K562 (cell line): Measurements from ENCODE around the gene YES1. TPM values are rescaled to one million over a fixed set of nuclear protein-coding genes. Genes with fewer than 3 reads are reported as not detected.
A peak's percentile ranks its signal among the peaks of the same experiment; 100 is the strongest.

Experiments
- ATAC-seq: fragments of 200-7000 bp; cut with Tn5 transposase; 3 replicates; pipeline ENCODE4 v1.9.1; 2020; ENCODE audit warnings: moderate library complexity
- BruUV-seq: library from RNA; stranded (reverse); fragments of 400-500 nt; replicated peaks from 2 replicates; lab custom pipeline; 2021; lab: Mats Ljungman, UMichigan
- CTCF ChIA-PET: fragments of 300-600 bp; formaldehyde crosslinking; extraction: SDS; loops from one replicate; lab custom pipeline; 2021; ENCODE audit warnings: low intra/inter-chr PET ratio; lab: Yijun Ruan, JAX
- POLR2A ChIA-PET: fragments of 300-600, 350-650 bp; sonication (Branson Sonifier 250); formaldehyde crosslinking; extraction: SDS; loops from one replicate; lab custom pipeline; 2021; ENCODE audit warnings: antibody characterized with exemption, inconsistent platforms; lab: Yijun Ruan, JAX
- DNase-seq, 4 experiments: peaks; one replicate each; pipeline versions ENCODE4 v3.0.0 to v3.0.0-alpha.2; 2011 to 2018; ENCODE audit warnings: low spot score in 3 of 4, mixed read lengths in 3 of 4; ENCODE audit errors: extremely low read depth in 1 of 4
- FAIRE-seq: peaks from 2 replicates; lab custom pipeline; 2011; peaks lifted over from hg19 to GRCh38; lab: Jason Lieb, UNC
- H2AFZ ChIP-seq: 2 replicates; pipeline ENCODE4 v1.6.0; 2011; ENCODE audit warnings: low read depth, low read length, control low read depth, inconsistent platforms
- H3K27ac ChIP-seq: fragments of 200-600 bp; 3 replicates; pipeline ENCODE4 v1.8.0; 2011; ENCODE audit warnings: low read depth, mild to moderate bottlenecking, control low read depth, inconsistent platforms, low read length, moderate library complexity, mixed read lengths; ENCODE audit errors: extremely low read depth
- H3K27me3 ChIP-seq, 2 experiments: fragments of 300-600 bp in 1 of 2; 2 replicates in 1 of 2; 3 replicates in 1 of 2; pipeline versions ENCODE4 v1.6.0 to v1.8.0; 2011; ENCODE audit warnings: inconsistent platforms in 2 of 2, low read length in 2 of 2, mild to moderate bottlenecking in 1 of 2, mixed read lengths in 1 of 2, moderate library complexity in 1 of 2; ENCODE audit not compliant: control insufficient read depth in 2 of 2, insufficient read depth in 2 of 2
- H3K36me3 ChIP-seq: fragments of 300-600 bp; 3 replicates; pipeline ENCODE4 v1.8.0; 2011; ENCODE audit warnings: mild to moderate bottlenecking, low read length, inconsistent platforms; ENCODE audit not compliant: control insufficient read depth, insufficient read depth
- H3K4me1 ChIP-seq, 2 experiments: fragments of 200-600 bp in 1 of 2; replicated peaks in 1 of 2; 2 replicates in 1 of 2; 3 replicates in 1 of 2; pipeline versions ENCODE4 v1.5.1 to v1.8.0; 2011; ENCODE audit warnings: inconsistent platforms in 2 of 2, low read length in 2 of 2, mild to moderate bottlenecking in 1 of 2, mixed read lengths in 1 of 2, moderate library complexity in 1 of 2; ENCODE audit not compliant: control insufficient read depth in 2 of 2, insufficient read depth in 2 of 2
- H3K4me2 ChIP-seq: 2 replicates; pipeline ENCODE4 v1.6.1; 2011; ENCODE audit warnings: low read length, control low read depth, inconsistent platforms, mixed read lengths; ENCODE audit not compliant: insufficient read depth
- H3K4me3 ChIP-seq: fragments of 200-600 bp; sonication (generic), shearing (Covaris generic); 2 replicates; pipeline ENCODE4 v1.5.1; 2016; ENCODE audit warnings: control low read depth, inconsistent platforms
- H3K79me2 ChIP-seq: fragments of 200-600 bp; 3 replicates; pipeline ENCODE4 v1.8.0; 2011; ENCODE audit warnings: low read length, inconsistent platforms; ENCODE audit not compliant: control insufficient read depth, insufficient read depth
- H3K9ac ChIP-seq, 2 experiments: 2 replicates each; pipeline versions ENCODE4 v1.6.0 to v1.6.1; 2011; ENCODE audit warnings: low read depth in 2 of 2, low read length in 2 of 2, control low read depth in 1 of 2, inconsistent platforms in 1 of 2, mild to moderate bottlenecking in 1 of 2, mixed read lengths in 1 of 2; ENCODE audit not compliant: insufficient read depth in 1 of 2
- H3K9me1 ChIP-seq: one replicate; pipeline ENCODE4 v1.6.0; 2011; ENCODE audit warnings: inconsistent platforms, mild to moderate bottlenecking, low read length, moderate library complexity; ENCODE audit not compliant: control insufficient read depth, insufficient read depth
- H3K9me3 ChIP-seq: replicated peaks from 2 replicates; pipeline ENCODE4 v1.5.1; 2011; ENCODE audit warnings: low read depth, low read length, inconsistent platforms; ENCODE audit not compliant: control insufficient read depth, insufficient read depth
- H4K20me1 ChIP-seq: replicated peaks from 2 replicates; pipeline ENCODE4 v1.6.1; 2011; ENCODE audit warnings: low read length, inconsistent platforms, mixed read lengths; ENCODE audit not compliant: control insufficient read depth, insufficient read depth
- BCOR ChIP-seq: fragments of 450-650 bp; IDR thresholded peaks from 2 replicates; pipeline ENCODE4 v1.6.1; 2016
- HMBOX1 ChIP-seq: sonication (generic); IDR thresholded peaks from 2 replicates; pipeline ENCODE4 v1.6.1; 2016
- MAZ ChIP-seq, 2 experiments: fragments of 450-650 bp in 1 of 2; sonication (generic) in 1 of 2; formaldehyde crosslinking; IDR thresholded peaks in 1 of 2; conservative IDR thresholded peaks in 1 of 2; 2 replicates each; pipeline versions ENCODE4 v1.4.0 to v1.5.0; 2020; ENCODE audit warnings: mild to moderate bottlenecking in 1 of 2, missing genetic modification reagents in 1 of 2
- RBFOX2 ChIP-seq: fragments of 200-400 bp; formaldehyde crosslinking; IDR thresholded peaks from 2 replicates; pipeline ENCODE4 v1.6.1; 2017; ENCODE audit warnings: low read depth, mild to moderate bottlenecking, low read length, moderate library complexity
- SPI1 ChIP-seq: IDR thresholded peaks from 2 replicates; pipeline ENCODE4 v1.6.1; 2011; ENCODE audit warnings: low read depth, low read length, control low read depth, borderline replicate concordance
- WGBS: fragments of 100-300 bp; shearing (Covaris generic); methylation state at CpG from one replicate; pipeline ENCODE4 v1.1.6; 2016; ENCODE audit warnings: low coverage, mixed read lengths; ENCODE audit not compliant: insufficient coverage; ENCODE audit errors: missing lambda C conversion rate; 5-methylcytosine and 5-hydroxymethylcytosine counted together
- in situ Hi-C: fragments of 300-500 bp; cut with MboI; formaldehyde crosslinking; loops from 4 replicates; pipeline ENCODE4 v1.15.0; 2018; ENCODE audit warnings: inconsistent platforms, mixed read lengths
- intact Hi-C: fragments of 100-400 bp; cut with micrococcal nuclease; formaldehyde crosslinking; loops from 2 replicates; pipeline ENCODE4 v1.14.2; 2022
- polyA plus RNA-seq, 8 experiments: library from polyadenylated mRNA; depleted of rRNA in 4 of 8; stranded (reverse) in 5 of 8; unstranded in 3 of 8; fragments of >200 nt; fragmentation: Nextera tagmentation in 2 of 8; fragmentation: Illumina TruSeq in 1 of 8; extraction: Ambion mirVana in 2 of 8; extraction: Trizol in 1 of 8; gene quantifications; 2 replicates each; pipeline versions ENCODE4 v1.2.1 to v1.2.3, GENCODE V29; 2011 to 2014; ENCODE audit warnings: inconsistent platforms in 1 of 8, missing spikeins in 1 of 8
- total RNA-seq, 7 experiments: library from RNA; depleted of rRNA in 6 of 7; stranded (reverse); fragments of >200 nt in 6 of 7; fragmentation: Illumina TruSeq in 2 of 7; extraction: Trizol in 2 of 7; gene quantifications; 2 replicates each; pipeline versions ENCODE4 v1.2.1 to v1.2.3, GENCODE V29; 2011 to 2021; ENCODE audit warnings: low replicate concordance in 1 of 7

The YES1 gene
- total and polyA plus RNA-seq, 9 of the 15 experiments (the other 6 are each of a cell fraction or from before 2014, with no cell fraction given), result 37.2 to 115 (median 77.7) TPM

GRCh38 chr18:805755-806110 is 6.3 kb downstream of the YES1 start:
- in situ Hi-C loops, result no loop called here
- ATAC-seq (no peak), DNase-seq (peak in 1 of 4 experiments; percentile 16), FAIRE-seq (peak; percentile 23)
- peak; percentile 87 for TF ChIP-seq SPI1
- TF ChIP-seq HMBOX1, result 0 out of 2 replicates have a peak, but pooled peaks have one; percentile 6
- TF ChIP-seq BCOR, result no peak
- peak; percentile 8; the same call in 1 of the 2 replicates for TF ChIP-seq RBFOX2
- peak in 1 of 2 experiments; percentile 17; a peak in 1 of 4 replicates for TF ChIP-seq MAZ (CRISPR knock-in tag; conservative IDR thresholded peaks at IDR 0.05 in 1 of 2, IDR thresholded peaks at IDR 0.05 in 1 of 2)
- Histone ChIP-seq H3K27ac (peak overlapping the region; percentile 58), H3K79me2 (peaks cover 99% of the 10 kb centered on the region), H3K4me2 (peak overlapping the region; percentile 50), H3K9ac (peak overlapping the region in 1 of 2 experiments; percentile 53; a peak in 2 of 4 replicates), H3K9me3 (no peaks in the 10 kb centered on the region), H3K4me3 (peak overlapping the region; percentile 12; the same call in 1 of the 2 replicates), H3K4me1 (peaks cover 15 to 40% of the 10 kb centered on the region in 2 experiments; a peak in 3 of 5 replicates), H3K36me3 (peaks cover 37% of the 10 kb centered on the region), H3K9me1 (no peaks in the 10 kb centered on the region), H3K27me3 (no peaks in the 10 kb centered on the region), H4K20me1 (peaks cover 30% of the 10 kb centered on the region), H2AFZ (no peak overlapping the region)
- BruUV-seq, result no TSS peak
- 17% methylated on average over 2 of the region's 2 CpGs for WGBS
- intact Hi-C loops, result no loop called here
- CTCF ChIA-PET, result no interaction called here
- POLR2A ChIA-PET, result interaction anchor here (1.4 to 2.1 kb wide), 5 partner anchors 8 to 33 kb away, joined by 4 to 11 read pairs (median 5); no protein-coding TSS in a partner anchor
